H1 (cell line): ENCODE results near the gene GJD2. TPM values are rescaled to one million over a fixed set of nuclear protein-coding genes. Genes with fewer than 3 reads are reported as not detected.

Source experiments
- CTCF ChIA-PET: fragments of 300-600 bp; sonication (Branson Sonifier 250); formaldehyde crosslinking; loops from one replicate; lab custom pipeline; 2021; ENCODE audit not compliant: partially characterized antibody; lab: Charles Lee
- POLR2A ChIA-PET: fragments of 300-600 bp; sonication (Branson Sonifier 250); formaldehyde crosslinking; loops from one replicate; lab custom pipeline; 2021; ENCODE audit warnings: inconsistent platforms; ENCODE audit not compliant: partially characterized antibody; lab: Charles Lee
- DNase-seq, 2 experiments: peaks; one replicate each; pipeline versions ENCODE4 v3.0.0 to v3.0.0-alpha.2; 2010 to 2022; ENCODE audit warnings: low spot score in 2 of 2, low read depth in 1 of 2, mixed read lengths in 1 of 2
- FAIRE-seq: peaks from 2 replicates; lab custom pipeline; 2011; peaks lifted over from hg19 to GRCh38; lab: Jason Lieb, UNC
- H2AFZ ChIP-seq: 2 replicates; pipeline ENCODE4 v1.8.1; 2012; ENCODE audit warnings: low read length, inconsistent platforms
- H2AK5ac ChIP-seq: 2 replicates; pipeline ENCODE4 v1.6.1; 2013; ENCODE audit warnings: low read depth, low read length
- H2BK120ac ChIP-seq: replicated peaks from 2 replicates; pipeline ENCODE3; 2013; ENCODE audit warnings: low read depth, low read length, inconsistent platforms
- H2BK12ac ChIP-seq: 2 replicates; pipeline ENCODE4 v1.6.1; 2013; ENCODE audit warnings: low read depth, low read length
- H2BK15ac ChIP-seq: 2 replicates; pipeline ENCODE4 v1.6.1; 2013; ENCODE audit warnings: low read length
- H2BK20ac ChIP-seq: 2 replicates; pipeline ENCODE4 v1.6.1; 2013; ENCODE audit warnings: low read length
- H2BK5ac ChIP-seq: 2 replicates; pipeline ENCODE4 v1.6.1; 2013; ENCODE audit warnings: low read depth, low read length
- H3K14ac ChIP-seq: 2 replicates; pipeline ENCODE4 v1.6.1; 2013; ENCODE audit warnings: inconsistent platforms; ENCODE audit not compliant: insufficient read length
- H3K18ac ChIP-seq: 2 replicates; pipeline ENCODE4 v1.6.1; 2013; ENCODE audit warnings: low read length; ENCODE audit errors: extremely low read depth
- H3K23ac ChIP-seq: 2 replicates; pipeline ENCODE4 v1.6.1; 2013; ENCODE audit warnings: inconsistent platforms; ENCODE audit not compliant: insufficient read length
- H3K23me2 ChIP-seq: 2 replicates; pipeline ENCODE4 v1.6.1; 2013; ENCODE audit warnings: low read depth, low read length
- H3K27ac ChIP-seq: 2 replicates; pipeline ENCODE4 v1.6.1; 2011; ENCODE audit warnings: low read depth, low read length, inconsistent platforms
- H3K27me3 ChIP-seq, 4 experiments: replicated peaks in 1 of 4; 1 replicate in 1 of 4; 2 replicates in 3 of 4; pipeline versions ENCODE4 v1.6.1 to v1.8.1; 2011 to 2013; ENCODE audit warnings: low read length in 3 of 4, mild to moderate bottlenecking in 3 of 4, inconsistent platforms in 2 of 4, mixed read lengths in 2 of 4, moderate library complexity in 1 of 4; ENCODE audit not compliant: control insufficient read depth in 3 of 4, insufficient read depth in 3 of 4; ENCODE audit errors: extremely low read depth in 1 of 4
- H3K36me3 ChIP-seq, 4 experiments: 2 replicates each; pipeline versions ENCODE4 v1.6.1 to v1.8.1; 2011 to 2013; ENCODE audit warnings: mild to moderate bottlenecking in 4 of 4, low read length in 3 of 4, moderate library complexity in 2 of 4, control low read depth in 1 of 4, inconsistent platforms in 1 of 4; ENCODE audit not compliant: insufficient read depth in 4 of 4, control insufficient read depth in 2 of 4
- H3K4ac ChIP-seq: replicated peaks from 2 replicates; pipeline ENCODE3; 2013; ENCODE audit warnings: low read length, low read depth, mixed read lengths, inconsistent platforms; ENCODE audit not compliant: insufficient read length
- H3K4me1 ChIP-seq, 4 experiments: replicated peaks in 1 of 4; 1 replicate in 1 of 4; 2 replicates in 3 of 4; pipeline versions ENCODE4 v1.6.1 to v1.8.1; 2011 to 2013; ENCODE audit warnings: low read length in 3 of 4, inconsistent platforms in 2 of 4, mixed read lengths in 1 of 4; ENCODE audit not compliant: insufficient read depth in 4 of 4, control insufficient read depth in 3 of 4
- H3K4me2 ChIP-seq, 2 experiments: 2 replicates each; pipeline versions ENCODE4 v1.6.1 to v1.8.1; 2011 to 2013; ENCODE audit warnings: low read depth in 2 of 2, low read length in 2 of 2, control low read depth in 1 of 2, inconsistent platforms in 1 of 2, mild to moderate bottlenecking in 1 of 2; ENCODE audit not compliant: insufficient read depth in 1 of 2
- H3K4me3 ChIP-seq, 4 experiments: fragments of 200-600, 300-600 bp in 1 of 4; sonication (generic), shearing (Covaris generic), sonication (Bioruptor Twin) in 1 of 4; 2 replicates each; pipeline versions ENCODE4 v1.5.1 to v1.8.1; 2011 to 2016; ENCODE audit warnings: low read length in 4 of 4, low read depth in 3 of 4, control low read depth in 2 of 4, inconsistent platforms in 2 of 4, mild to moderate bottlenecking in 2 of 4, mixed read lengths in 1 of 4, moderate library complexity in 1 of 4; ENCODE audit not compliant: insufficient read depth in 2 of 4; ENCODE audit errors: extremely low read depth in 1 of 4
- H3K56ac ChIP-seq: replicated peaks from 2 replicates; pipeline ENCODE3; 2013; ENCODE audit warnings: low read depth, mild to moderate bottlenecking, mixed read lengths, low read length, inconsistent platforms; ENCODE audit not compliant: insufficient read length
- H3K79me1 ChIP-seq: 2 replicates; pipeline ENCODE4 v1.6.1; 2013; ENCODE audit warnings: low read depth, low read length, control low read depth
- H3K79me2 ChIP-seq, 2 experiments: 2 replicates each; pipeline versions ENCODE4 v1.6.1 to v1.8.1; 2012 to 2013; ENCODE audit warnings: low read length in 2 of 2, mild to moderate bottlenecking in 2 of 2, inconsistent platforms in 1 of 2; ENCODE audit not compliant: insufficient read depth in 2 of 2, control insufficient read depth in 1 of 2
- H3K9ac ChIP-seq, 4 experiments: replicated peaks in 1 of 4; 1 replicate in 1 of 4; 2 replicates in 3 of 4; pipeline versions ENCODE4 v1.6.1 to v1.8.1; 2011 to 2013; ENCODE audit warnings: low read depth in 3 of 4, low read length in 3 of 4, control low read depth in 2 of 4, mild to moderate bottlenecking in 2 of 4, moderate library complexity in 2 of 4, inconsistent platforms in 1 of 4; ENCODE audit errors: extremely low read depth in 1 of 4
- H3K9me3 ChIP-seq, 2 experiments: 2 replicates each; pipeline versions ENCODE4 v1.6.1 to v1.8.1; 2012 to 2013; ENCODE audit warnings: mild to moderate bottlenecking in 2 of 2, moderate library complexity in 2 of 2, control low read depth in 1 of 2, inconsistent platforms in 1 of 2, low read depth in 1 of 2, low read length in 1 of 2, mixed read lengths in 1 of 2; ENCODE audit not compliant: insufficient read depth in 2 of 2
- H4K20me1 ChIP-seq, 2 experiments: replicated peaks in 1 of 2; 2 replicates each; pipeline versions ENCODE3 to v1.8.1; 2011 to 2013; ENCODE audit warnings: inconsistent platforms in 2 of 2, low read length in 2 of 2, mild to moderate bottlenecking in 1 of 2; ENCODE audit not compliant: insufficient read depth in 2 of 2, control insufficient read depth in 1 of 2
- H4K5ac ChIP-seq: 2 replicates; pipeline ENCODE4 v1.6.1; 2013; ENCODE audit warnings: low read length, low read depth, mixed read lengths, inconsistent platforms; ENCODE audit not compliant: insufficient read length
- H4K8ac ChIP-seq: 2 replicates; pipeline ENCODE4 v1.8.0; 2013; ENCODE audit warnings: mild to moderate bottlenecking, moderate library complexity, low read length, inconsistent platforms; ENCODE audit not compliant: insufficient read depth; ENCODE audit errors: extremely low read depth
- H4K91ac ChIP-seq: replicated peaks from 2 replicates; pipeline ENCODE3; 2013; ENCODE audit warnings: low read length, mixed read lengths, inconsistent platforms; ENCODE audit not compliant: insufficient read length
- CHD1 ChIP-seq: IDR thresholded peaks from 2 replicates; pipeline ENCODE4 v1.6.1; 2012; ENCODE audit warnings: low read depth, low read length, improper control_type of control experiment
- CTBP2 ChIP-seq: IDR thresholded peaks from 2 replicates; pipeline ENCODE4 v1.7.0; 2011; ENCODE audit warnings: borderline replicate concordance, mild to moderate bottlenecking, moderate library complexity, mixed read lengths, low read length; ENCODE audit not compliant: insufficient read depth, insufficient read length
- EGR1 ChIP-seq: IDR thresholded peaks from 2 replicates; pipeline ENCODE4 v1.6.1; 2011; ENCODE audit warnings: low read depth, low read length, borderline replicate concordance
- NRF1 ChIP-seq: IDR thresholded peaks from 2 replicates; pipeline ENCODE4 v1.6.1; 2011; ENCODE audit warnings: mild to moderate bottlenecking, low read depth, low read length, improper control_type of control experiment
- SAP30 ChIP-seq: fragments of 300-600 bp; sonication (generic); IDR thresholded peaks from 2 replicates; pipeline ENCODE4 v1.7.1; 2012; ENCODE audit warnings: low read length, moderate library complexity, mild to moderate bottlenecking, inconsistent platforms; ENCODE audit not compliant: insufficient read depth, insufficient replicate concordance
- ZNF274 ChIP-seq: IDR thresholded peaks from 2 replicates; pipeline ENCODE4 v1.7.0; 2012; ENCODE audit warnings: low read length, borderline replicate concordance; ENCODE audit errors: extremely low read depth
- WGBS, 2 experiments: shearing (Covaris generic) in 1 of 2; methylation state at CpG; one replicate each; pipeline versions ENCODE4 v1.1.6 to v1.1.7; 2013 to 2015; ENCODE audit warnings: low lambda C conversion rate in 2 of 2, mixed read lengths in 2 of 2, inconsistent platforms in 1 of 2, low coverage in 1 of 2, missing lambda C conversion rate in 1 of 2; ENCODE audit not compliant: insufficient replicate concordance in 2 of 2, insufficient coverage in 1 of 2, insufficient read length in 1 of 2; ENCODE audit errors: extremely low coverage in 1 of 2, missing lambda C conversion rate in 1 of 2; 5-methylcytosine and 5-hydroxymethylcytosine counted together
- polyA plus RNA-seq, 7 experiments: library from polyadenylated mRNA; depleted of rRNA in 3 of 7; stranded (reverse) in 5 of 7; unstranded in 2 of 7; fragments of >200 nt in 5 of 7; fragments of 200-250 nt in 2 of 7; gene quantifications; 1 replicate in 5 of 7; 2 replicates in 1 of 7; 4 replicates in 1 of 7; pipeline versions ENCODE4 v1.2.1 to v1.2.3, GENCODE V29; 2011 to 2013; ENCODE audit warnings: missing spikeins in 2 of 7, mixed read lengths in 2 of 7
- total RNA-seq: library from RNA; stranded (reverse); fragmentation: NEBNext Ultra II Directional; extraction: Animal tissue kit (Norgen Biotek cat#: 25700); gene quantifications from 2 replicates; pipeline ENCODE4 v1.2.1, GENCODE V29; 2021
- TF ChIP-seq, protein P1 (sequence below): IDR thresholded peaks from 2 replicates; pipeline ENCODE4 v1.6.1; 2012; ENCODE audit warnings: inconsistent platforms
- TF ChIP-seq, protein P2 (sequence below): IDR thresholded peaks from 2 replicates; pipeline ENCODE4 v1.6.1; 2011; ENCODE audit warnings: low read length, improper control_type of control experiment
- TF ChIP-seq, protein P3 (sequence below): IDR thresholded peaks from 2 replicates; pipeline ENCODE4 v1.6.1; 2012; ENCODE audit warnings: low read length, inconsistent platforms

Gene GJD2
- total and polyA plus RNA-seq, 2 of the 8 experiments (the other 6 are each of a cell fraction or from before 2014, with no cell fraction given): 0.39 to 0.54 TPM

DNA sequence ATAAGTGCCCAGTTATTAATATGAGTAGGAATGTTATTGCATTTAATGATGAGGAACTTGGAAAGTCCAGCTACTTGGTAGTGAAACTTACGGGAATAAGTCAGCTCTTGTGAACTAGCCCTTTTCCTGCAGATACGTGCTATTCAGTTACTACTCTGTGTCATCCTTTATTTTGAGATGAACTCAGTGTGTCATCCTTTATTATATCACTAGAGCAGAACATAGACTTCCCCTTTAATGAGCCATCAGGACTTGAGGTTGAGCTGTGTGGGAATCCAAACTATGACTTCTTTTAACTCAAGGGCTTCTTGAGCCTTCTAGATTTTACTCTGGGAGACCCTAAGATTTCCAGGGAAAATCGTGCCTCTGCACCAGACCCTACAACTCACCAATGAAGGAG, 36.9 kb upstream of the GJD2 start:
- H3K9ac ChIP-seq: no peak overlapping the region
- H3K4me1 ChIP-seq: peaks cover 4 to 7% (median 6%) of the 10 kb centered on the region in 4 experiments; a peak in 6 of 7 replicates
- no peak for DNase-seq
- no peak for FAIRE-seq
- no peak overlapping the region for H2BK20ac ChIP-seq
- no peak overlapping the region for H4K8ac ChIP-seq
- H3K14ac ChIP-seq: no peak overlapping the region
- H2BK120ac ChIP-seq: no peak overlapping the region
- no peak overlapping the region for H2BK12ac ChIP-seq
- H3K23me2 ChIP-seq: peaks cover 2% of the 10 kb centered on the region; the same call in 1 of the 2 replicates
- no peaks in the 10 kb centered on the region for H3K9me3 ChIP-seq
- peaks cover 0 to 14% (median 0%) of the 10 kb centered on the region in 4 experiments; a peak in 3 of 8 replicates for H3K36me3 ChIP-seq
- H3K4me2 ChIP-seq: no peak overlapping the region
- no peaks in the 10 kb centered on the region for H3K79me2 ChIP-seq
- H3K4ac ChIP-seq: no peak overlapping the region
- H2BK15ac ChIP-seq: no peak overlapping the region
- no peak overlapping the region for H3K18ac ChIP-seq
- WGBS, 2 experiments: 91% methylated on average over 3 of the region's 3 CpGs; no CpG with 5 or more reads in 1 of the 2 experiments
- CTCF ChIA-PET: interaction anchor here (1.0 to 1.5 kb wide), 2 partner anchors 39 to 83 kb away, joined by 3 to 4 read pairs; no protein-coding TSS in a partner anchor
- POLR2A ChIA-PET: interaction anchor here (0.6 kb wide), 1 partner anchor 32 kb away, joined by 3 read pairs; no protein-coding TSS in a partner anchor
- H3K27ac ChIP-seq: no peak overlapping the region
- H2BK5ac ChIP-seq: no peak overlapping the region
- H3K56ac ChIP-seq: no peak overlapping the region
- no peak overlapping the region for H3K23ac ChIP-seq
- no peak overlapping the region for H2AK5ac ChIP-seq
- H4K91ac ChIP-seq: no peak overlapping the region
- H4K5ac ChIP-seq: no peak overlapping the region
- H3K79me1 ChIP-seq: no peaks in the 10 kb centered on the region
- H2AFZ ChIP-seq: no peak overlapping the region
- no peaks in the 10 kb centered on the region for H4K20me1 ChIP-seq
- H3K27me3 ChIP-seq: peaks cover 2 to 28% (median 15%) of the 10 kb centered on the region in 4 experiments; a peak in 6 of 7 replicates
- H3K4me3 ChIP-seq: no peak overlapping the region
- TF ChIP-seq CTBP2 (no peak), NRF1 (no peak), EGR1 (no peak), CHD1 (no peak), SAP30 (no peak), ZNF274 (no peak)
- TF ChIP-seq, protein P1, sequence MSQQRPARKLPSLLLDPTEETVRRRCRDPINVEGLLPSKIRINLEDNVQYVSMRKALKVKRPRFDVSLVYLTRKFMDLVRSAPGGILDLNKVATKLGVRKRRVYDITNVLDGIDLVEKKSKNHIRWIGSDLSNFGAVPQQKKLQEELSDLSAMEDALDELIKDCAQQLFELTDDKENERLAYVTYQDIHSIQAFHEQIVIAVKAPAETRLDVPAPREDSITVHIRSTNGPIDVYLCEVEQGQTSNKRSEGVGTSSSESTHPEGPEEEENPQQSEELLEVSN: no peak
- TF ChIP-seq, protein P2, sequence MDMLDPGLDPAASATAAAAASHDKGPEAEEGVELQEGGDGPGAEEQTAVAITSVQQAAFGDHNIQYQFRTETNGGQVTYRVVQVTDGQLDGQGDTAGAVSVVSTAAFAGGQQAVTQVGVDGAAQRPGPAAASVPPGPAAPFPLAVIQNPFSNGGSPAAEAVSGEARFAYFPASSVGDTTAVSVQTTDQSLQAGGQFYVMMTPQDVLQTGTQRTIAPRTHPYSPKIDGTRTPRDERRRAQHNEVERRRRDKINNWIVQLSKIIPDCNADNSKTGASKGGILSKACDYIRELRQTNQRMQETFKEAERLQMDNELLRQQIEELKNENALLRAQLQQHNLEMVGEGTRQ: no peak
- TF ChIP-seq, protein P3, sequence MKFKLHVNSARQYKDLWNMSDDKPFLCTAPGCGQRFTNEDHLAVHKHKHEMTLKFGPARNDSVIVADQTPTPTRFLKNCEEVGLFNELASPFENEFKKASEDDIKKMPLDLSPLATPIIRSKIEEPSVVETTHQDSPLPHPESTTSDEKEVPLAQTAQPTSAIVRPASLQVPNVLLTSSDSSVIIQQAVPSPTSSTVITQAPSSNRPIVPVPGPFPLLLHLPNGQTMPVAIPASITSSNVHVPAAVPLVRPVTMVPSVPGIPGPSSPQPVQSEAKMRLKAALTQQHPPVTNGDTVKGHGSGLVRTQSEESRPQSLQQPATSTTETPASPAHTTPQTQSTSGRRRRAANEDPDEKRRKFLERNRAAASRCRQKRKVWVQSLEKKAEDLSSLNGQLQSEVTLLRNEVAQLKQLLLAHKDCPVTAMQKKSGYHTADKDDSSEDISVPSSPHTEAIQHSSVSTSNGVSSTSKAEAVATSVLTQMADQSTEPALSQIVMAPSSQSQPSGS: no peak
